IPS-11a (cell line): ENCODE results near the gene TRPC3.
A peak's percentile ranks its signal among the peaks of the same experiment; 100 is the strongest.

Source experiments
- H3K4me3 ChIP-seq: one replicate; pipeline ENCODE4 v1.5.1; 2013; ENCODE audit warnings: low read depth, low read length, control low read depth

Gene TRPC3

GRCh38 chr4:121877041-121877773 lies 74.7 kb downstream of the TRPC3 start:
- H3K4me3 ChIP-seq = no peak overlapping the region

GRCh38 chr4:121876070-121876469 lies 75.8 kb downstream of the TRPC3 start:
- no peak overlapping the region for H3K4me3 ChIP-seq

GRCh38 chr4:121875652-121876051 lies 76.2 kb downstream of the TRPC3 start:
- H3K4me3 ChIP-seq = no peak overlapping the region

GRCh38 chr4:121873604-121874003 lies 78.3 kb downstream of the TRPC3 start:
- H3K4me3 ChIP-seq = no peak overlapping the region

- peak within 1 kb of the TSS; percentile 77 for H3K4me3 ChIP-seq
These were observed 81.7 kb downstream of the TRPC3 start, which contains the start of gene BBS7 for GRCh38 chr4:121869841-121870822. BBS7 (minus strand) TSS chr4:121870474; CDS start chr4:121870313, 161 bp downstream.

GRCh38 chr4:121863799-121864198 lies 88.1 kb downstream of the TRPC3 start:
- no peak overlapping the region for H3K4me3 ChIP-seq

GRCh38 chr4:121861426-121861825 lies 90.4 kb downstream of the TRPC3 start:
- no peak overlapping the region for H3K4me3 ChIP-seq

GRCh38 chr4:121860121-121860520 lies 91.7 kb downstream of the TRPC3 start:
- H3K4me3 ChIP-seq = no peak overlapping the region

- H3K4me3 ChIP-seq = no peak overlapping the region
These were observed 100.5 kb downstream of the TRPC3 start for GRCh38 chr4:121851354-121851753.

GRCh38 chr4:121846662-121847061 lies 105.2 kb downstream of the TRPC3 start:
- no peak overlapping the region for H3K4me3 ChIP-seq

GRCh38 chr4:121842862-121843261 lies 109.0 kb downstream of the TRPC3 start:
- no peak overlapping the region for H3K4me3 ChIP-seq

- H3K4me3 ChIP-seq = no peak overlapping the region
These were observed 113.7 kb downstream of the TRPC3 start for GRCh38 chr4:121838136-121838535.

- no peak overlapping the region for H3K4me3 ChIP-seq
These were observed 122.3 kb downstream of the TRPC3 start for GRCh38 chr4:121829511-121829910.
